Coronary artery (tissue), 2 donors: Measurements from ENCODE around the gene ZNF91.
A peak's percentile ranks its signal among the peaks of the same experiment; 100 is the strongest.

Source experiments
- DNase-seq: peaks from one replicate; pipeline ENCODE4 v3.0.0-alpha.2; 2017; ENCODE audit warnings: low spot score
- H3K27ac ChIP-seq, 2 donors: fragments of 200-600 bp; sonication (generic); one replicate each; pipeline ENCODE4 v1.5.1; 2016 to 2019
- H3K4me3 ChIP-seq: fragments of 200-600 bp; sonication (generic); 2 replicates; pipeline ENCODE4 v1.5.1; 2016; ENCODE audit warnings: mild to moderate bottlenecking, moderate library complexity
- CTCF ChIP-seq: fragments of 200-600 bp; sonication (generic); IDR thresholded peaks from one replicate; pipeline ENCODE4 v1.5.1; 2019; ENCODE audit warnings: antibody characterized with exemption

The ZNF91 gene

GRCh38 chr19:23395041-23395721 lies at the start of gene ZNF91:
ZNF91 (minus strand) TSS chr19:23395471; CDS start chr19:23395354, 117 bp downstream.
- Histone ChIP-seq H3K27ac (peak within 1 kb of the TSS; percentile 95), H3K4me3 (peak within 1 kb of the TSS; percentile 81)
- DNase-seq = peak; percentile 97
- TF ChIP-seq CTCF = no peak

- no peak for DNase-seq
- H3K4me3 ChIP-seq = no peak overlapping the region
- H3K27ac ChIP-seq = no peak overlapping the region
- TF ChIP-seq CTCF = no peak
Measured at GRCh38 chr19:23440791-23441190, 45.5 kb upstream of the ZNF91 start.

GRCh38 chr19:23440207-23440606 lies 44.9 kb upstream of the ZNF91 start:
- Histone ChIP-seq H3K4me3 (no peak overlapping the region), H3K27ac (no peak overlapping the region)
- no peak for DNase-seq
- TF ChIP-seq CTCF = no peak

GRCh38 chr19:23439623-23440022 lies 44.4 kb upstream of the ZNF91 start:
- H3K4me3 ChIP-seq = no peak overlapping the region
- no peak for TF ChIP-seq CTCF
- H3K27ac ChIP-seq = no peak overlapping the region
- no peak for DNase-seq

- Histone ChIP-seq H3K27ac (no peak overlapping the region), H3K4me3 (no peak overlapping the region)
- no peak for DNase-seq
- TF ChIP-seq CTCF = no peak
Measured at GRCh38 chr19:23437901-23438300, 42.6 kb upstream of the ZNF91 start.

GRCh38 chr19:23436944-23437343 lies 41.7 kb upstream of the ZNF91 start:
- Histone ChIP-seq H3K4me3 (no peak overlapping the region), H3K27ac (no peak overlapping the region)
- TF ChIP-seq CTCF = no peak
- DNase-seq = no peak

GRCh38 chr19:23436318-23436717 lies 41.0 kb upstream of the ZNF91 start:
- H3K27ac ChIP-seq = no peak overlapping the region
- DNase-seq = no peak
- no peak for TF ChIP-seq CTCF
- no peak overlapping the region for H3K4me3 ChIP-seq
